Activated naive CD4-positive, alpha-beta T cell treated with anti-CD3 and anti-CD28 coated beads, Interleukin-2, amount 50 U/mL, for 16 hours (primary cell): ENCODE data around the gene COQ2.
"Not testable (repeated sequence)": the region's sequence is repeated elsewhere in the genome, so short reads cannot be mapped to it uniquely, and the experiment has no call there.

Source experiments
- DNase-seq: peaks from one replicate; pipeline ENCODE4 v3.0.0-alpha.2; 2020

Gene COQ2

DNA sequence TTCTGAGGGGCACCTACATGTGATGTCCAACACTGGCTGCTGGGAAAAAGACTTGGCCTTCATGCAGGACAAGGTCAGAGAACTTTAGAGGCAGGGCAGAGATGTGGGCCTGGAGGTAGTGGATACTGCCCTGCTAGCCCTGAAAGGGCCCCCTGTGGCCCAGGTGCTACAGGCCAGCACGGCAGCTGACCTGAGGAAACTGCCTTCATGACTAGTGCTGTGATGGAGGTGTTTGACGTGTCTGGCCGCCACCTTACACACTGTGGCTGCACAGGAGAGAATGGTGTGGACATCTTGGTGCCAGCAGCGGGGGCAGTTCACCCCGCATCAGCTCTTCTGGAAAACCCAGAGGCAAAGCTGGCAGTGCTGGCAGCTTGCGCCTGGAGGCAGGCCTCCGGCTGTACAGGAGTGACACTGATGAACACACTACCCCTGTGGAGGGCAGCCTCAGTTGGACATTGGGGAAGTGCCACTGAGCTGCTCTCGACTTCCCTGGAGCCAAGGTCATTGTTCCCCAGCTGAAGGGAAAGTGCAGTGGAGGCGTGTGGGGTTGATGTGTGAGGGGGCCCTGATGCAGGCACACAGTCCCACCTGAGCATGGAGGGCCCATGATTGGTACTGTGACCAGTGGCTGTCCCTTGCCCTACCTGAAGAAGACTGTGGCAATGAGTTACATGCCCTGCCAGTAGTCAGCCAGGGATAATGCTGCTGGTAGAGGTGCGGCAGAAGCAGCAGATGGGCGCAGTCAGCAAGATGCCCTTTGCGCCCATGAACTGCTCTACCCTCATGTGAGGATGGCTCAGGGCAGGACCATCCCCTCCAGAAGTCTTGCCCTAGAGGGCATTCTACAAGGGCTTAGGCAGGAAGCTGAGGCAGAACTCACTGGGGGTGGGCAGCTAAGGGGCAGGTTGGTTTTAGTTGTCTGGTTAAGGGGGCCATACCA is 36.9 kb downstream of the COQ2 start:
- no peak for DNase-seq

DNA sequence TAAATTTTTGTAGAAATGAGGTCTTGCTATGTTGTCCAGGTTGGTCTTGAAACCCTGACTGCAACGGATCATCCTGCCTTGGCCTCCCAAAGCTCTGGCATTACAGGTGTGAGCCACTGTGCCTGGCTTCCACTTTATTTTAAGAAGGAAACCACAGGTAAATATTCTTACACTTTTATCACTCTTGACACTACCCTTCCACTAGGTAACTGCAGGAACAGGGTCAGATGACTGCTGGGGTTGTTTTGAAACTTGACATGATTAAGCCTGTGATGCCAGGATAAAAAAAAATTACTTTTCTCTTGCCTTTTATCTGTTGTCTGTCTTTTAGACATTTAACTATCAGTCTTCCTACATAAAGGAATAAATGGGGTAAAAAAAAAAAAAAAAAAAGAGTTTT is 43.5 kb downstream of the COQ2 start:
- DNase-seq = no peak

DNA sequence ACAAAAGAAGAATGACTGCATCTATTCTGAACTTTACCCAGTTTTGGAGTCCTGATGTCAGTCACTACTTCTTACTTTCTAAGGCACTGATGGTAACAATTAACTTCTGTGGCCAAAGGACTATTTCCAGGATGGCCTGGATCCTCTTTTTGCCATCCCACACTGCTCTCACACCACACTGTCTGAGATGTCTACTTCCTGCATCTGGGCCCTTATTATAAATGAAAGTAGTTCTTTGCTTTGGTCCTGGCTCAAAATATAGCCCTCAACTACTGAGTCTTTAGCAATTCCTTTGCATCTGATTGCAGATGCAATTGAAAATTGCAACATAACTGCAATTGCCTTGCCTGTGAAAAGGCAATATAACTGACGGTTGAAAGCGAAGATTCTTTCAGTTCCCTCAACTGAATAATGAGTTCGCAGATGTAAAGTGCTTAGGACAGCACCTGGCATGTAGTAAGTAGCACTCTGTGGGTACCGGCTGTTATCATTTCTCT is 44.2 kb downstream of the COQ2 start:
- DNase-seq = no peak

DNA sequence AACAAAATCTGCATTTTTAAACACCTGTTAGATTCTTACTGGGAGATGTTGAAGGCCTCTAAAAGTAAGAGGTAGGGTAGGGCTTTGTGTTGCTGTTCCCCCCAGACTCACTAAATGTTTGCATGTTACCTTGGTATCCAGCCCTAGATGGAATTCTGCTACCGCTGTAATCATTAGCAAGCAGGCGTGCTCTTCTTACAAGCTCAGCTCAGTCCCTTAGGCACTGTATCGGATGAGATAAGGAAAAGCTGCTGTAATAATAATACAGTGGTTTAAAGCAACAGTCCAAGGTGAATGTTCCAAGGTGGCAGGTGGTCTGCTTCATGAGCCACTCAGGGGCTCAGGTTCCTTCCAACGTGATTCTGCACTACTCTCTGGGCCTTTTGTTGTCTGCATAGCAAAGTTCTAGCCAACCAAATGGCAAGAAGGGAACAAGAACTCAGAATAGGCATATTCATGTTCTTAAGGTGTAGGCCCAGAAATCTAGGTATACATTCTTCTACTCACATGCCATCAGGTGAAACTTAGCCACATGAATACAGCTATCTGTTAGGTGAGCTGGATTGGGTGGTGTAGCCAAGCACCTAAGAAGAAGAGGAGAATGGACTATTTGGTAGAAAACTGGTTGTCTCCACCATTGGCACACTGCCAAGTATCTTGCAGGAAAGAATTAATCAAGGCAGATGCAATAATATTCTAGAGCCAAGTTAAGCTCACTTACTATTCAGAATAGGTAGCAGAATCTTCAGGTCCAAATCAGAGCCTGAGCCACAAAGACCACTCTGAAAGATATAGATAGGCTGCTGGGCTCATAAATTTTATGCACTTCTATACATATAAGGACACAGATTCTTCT is 46.0 kb downstream of the COQ2 start:
- no peak for DNase-seq

DNA sequence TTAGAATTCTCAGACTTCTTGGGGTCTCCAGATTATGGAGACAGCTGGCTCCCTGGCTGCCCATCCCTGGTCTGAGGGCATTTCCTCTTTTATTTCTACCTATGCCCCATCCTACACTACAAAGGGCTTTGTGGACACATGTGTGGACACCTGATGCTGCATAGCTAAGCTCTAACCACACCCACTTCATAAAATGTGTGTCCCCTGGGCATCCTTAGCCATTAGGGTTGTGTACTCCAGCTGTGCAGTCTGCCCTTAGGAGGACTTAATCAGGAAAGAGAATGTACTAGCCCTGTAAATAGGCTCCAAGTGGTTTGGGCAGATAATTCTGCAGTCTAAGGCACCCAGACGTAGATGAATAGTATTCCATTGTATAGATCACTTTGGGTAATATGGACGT is 47.0 kb downstream of the COQ2 start:
- no peak for DNase-seq

DNA sequence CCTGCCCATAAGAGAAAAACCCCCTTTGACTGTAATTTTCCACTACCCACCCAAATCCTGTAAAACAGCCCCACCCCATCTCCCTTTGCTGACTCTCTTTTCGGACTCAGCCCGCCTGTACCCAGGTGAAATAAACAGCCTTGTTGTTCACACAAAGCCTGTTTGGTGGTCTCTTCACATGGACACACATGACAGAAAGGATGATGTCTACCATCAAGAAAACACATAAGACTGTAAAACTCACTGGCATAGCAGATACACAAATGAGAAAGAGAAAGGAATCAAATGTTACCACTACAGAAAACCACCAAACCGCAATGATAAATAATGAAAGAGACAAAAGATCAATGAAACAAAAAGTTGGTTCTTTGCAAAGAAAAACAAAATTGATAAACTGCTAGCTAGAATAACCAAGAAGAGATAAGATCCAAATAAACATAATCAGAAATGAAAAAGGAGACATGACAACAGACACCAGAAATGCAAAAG is 48.9 kb downstream of the COQ2 start:
- peak; percentile 27 for DNase-seq

DNA sequence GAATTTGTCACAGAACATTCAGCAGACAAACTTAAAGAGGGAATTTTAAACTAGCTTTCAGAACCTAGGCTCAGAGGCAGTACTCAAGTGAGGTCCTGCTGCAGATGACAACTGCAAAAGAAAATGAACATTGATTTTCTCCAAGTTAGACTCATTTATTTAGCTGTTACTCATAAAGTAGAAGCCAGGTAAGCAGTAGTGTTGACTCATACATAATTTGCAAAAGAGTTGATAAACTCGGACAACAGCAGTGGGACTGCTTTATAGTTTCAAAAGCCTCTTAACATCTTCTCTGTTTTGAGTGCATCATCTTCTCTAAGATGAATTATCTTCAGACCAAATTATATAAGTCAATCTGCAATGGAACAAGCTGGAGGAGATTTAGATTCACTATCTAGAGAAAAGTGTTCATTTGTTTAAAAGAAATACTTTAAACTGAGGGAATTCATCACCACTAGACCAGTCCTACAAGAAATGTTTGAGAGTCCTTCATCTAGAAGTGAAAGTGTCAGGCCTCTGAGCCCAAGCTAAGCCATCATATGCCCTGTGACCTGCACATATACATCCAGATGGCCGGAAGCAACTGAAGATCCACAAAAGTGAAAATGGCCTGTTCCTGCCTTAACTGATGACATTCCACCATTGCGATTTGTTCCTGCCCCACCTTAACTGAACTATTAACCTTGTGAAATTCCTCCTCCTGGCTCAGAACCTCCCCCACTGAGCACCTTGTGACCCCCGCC is 49.5 kb downstream of the COQ2 start:
- no peak for DNase-seq

DNA sequence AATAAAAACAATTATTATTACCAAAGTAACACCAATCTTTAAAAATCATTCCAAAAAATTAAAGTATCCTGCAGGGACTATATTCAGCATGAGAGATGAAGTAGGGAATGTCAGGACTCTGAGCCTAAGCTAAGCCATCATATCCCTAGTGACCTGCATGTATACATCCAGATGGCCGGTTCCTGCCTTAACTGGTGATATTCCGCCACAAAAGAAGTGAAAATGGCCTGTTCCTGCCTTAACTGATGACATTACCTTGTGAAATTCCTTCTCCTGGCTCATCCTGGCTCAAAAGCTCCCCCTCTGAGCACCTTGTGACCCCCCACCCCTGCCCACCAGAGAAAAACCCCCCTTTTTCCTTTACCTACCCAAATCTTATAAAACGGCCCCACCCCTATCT is 50.2 kb downstream of the COQ2 start:
- DNase-seq = not testable (repeated sequence)

DNA sequence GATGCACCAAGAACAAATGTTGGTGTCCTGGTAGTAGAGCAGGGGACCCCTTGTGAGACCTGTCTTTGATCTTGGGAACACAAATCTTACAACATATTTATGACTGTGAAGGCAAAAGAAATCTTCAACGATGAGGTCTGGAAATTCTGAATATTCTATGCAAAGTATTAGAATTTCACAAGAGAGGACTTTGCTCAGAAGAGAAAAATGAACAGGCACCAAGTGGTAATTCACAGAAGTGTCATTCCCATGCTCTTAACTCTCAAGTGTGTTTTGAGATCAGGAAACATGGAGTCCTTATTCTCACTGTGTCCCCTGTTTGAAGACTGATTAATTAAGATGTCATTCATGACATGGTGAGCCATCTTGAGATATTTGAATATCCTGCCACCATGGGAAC is 52.5 kb downstream of the COQ2 start:
- DNase-seq = no peak

DNA sequence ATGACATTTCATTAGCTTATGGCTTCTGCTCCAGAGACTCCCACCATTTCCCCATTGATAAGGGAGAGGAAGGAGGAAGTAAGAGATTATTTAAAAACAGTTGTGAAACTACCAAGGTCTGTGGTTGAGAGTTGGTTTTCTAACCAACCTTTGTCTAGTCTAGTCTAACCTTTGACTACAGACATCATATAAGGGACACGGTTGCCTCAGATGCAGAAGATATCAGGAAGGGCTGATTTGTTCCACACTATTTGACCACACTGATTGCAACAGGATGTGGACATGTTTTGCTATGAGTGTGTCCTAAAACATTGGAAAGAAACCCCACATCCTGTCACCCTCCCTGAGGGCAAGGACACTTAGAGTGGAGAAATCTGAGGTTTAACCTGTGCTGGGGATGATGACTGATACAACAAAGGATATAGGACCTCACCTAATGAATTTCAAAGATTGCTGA is 53.0 kb downstream of the COQ2 start:
- no peak for DNase-seq

DNA sequence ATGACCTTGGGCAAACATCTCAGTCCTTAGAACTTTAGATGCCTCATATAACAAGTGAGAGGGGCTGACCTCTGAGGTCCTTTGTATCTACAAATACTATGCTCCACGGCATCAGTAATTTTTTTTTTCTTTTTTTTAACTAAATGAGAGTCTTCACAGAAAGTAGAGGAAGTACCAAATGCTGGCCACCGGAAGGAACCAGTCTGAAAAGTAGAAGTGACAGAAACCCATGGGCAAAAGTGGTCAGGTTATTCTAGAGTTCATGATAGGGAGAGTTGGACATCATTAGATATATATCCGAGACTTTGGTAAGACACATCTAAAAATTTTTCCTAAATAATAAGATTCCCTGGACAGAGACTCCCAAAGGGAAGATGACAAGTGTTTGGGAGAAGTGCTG is 53.7 kb downstream of the COQ2 start:
- DNase-seq = no peak

DNA sequence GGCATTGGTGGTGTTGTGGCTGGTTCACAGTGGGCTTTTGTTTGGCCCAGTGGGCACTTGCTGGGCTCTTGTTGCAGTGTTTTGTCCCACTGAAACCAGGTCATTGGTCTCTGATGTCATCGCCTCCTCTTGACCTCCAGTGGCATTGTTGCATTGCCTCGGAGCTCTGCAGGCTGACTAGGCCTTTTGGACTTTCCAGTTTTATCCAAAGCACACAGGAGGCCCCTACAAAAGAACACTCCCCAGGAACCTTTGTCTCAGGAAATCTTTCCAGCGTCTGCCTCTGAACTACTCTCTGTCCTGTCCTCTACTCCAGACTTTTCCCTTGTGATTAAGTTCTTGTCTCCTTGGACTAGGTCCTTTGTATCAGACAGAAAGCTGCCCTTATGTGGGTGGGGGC is 54.8 kb downstream of the COQ2 start:
- DNase-seq = no peak

DNA sequence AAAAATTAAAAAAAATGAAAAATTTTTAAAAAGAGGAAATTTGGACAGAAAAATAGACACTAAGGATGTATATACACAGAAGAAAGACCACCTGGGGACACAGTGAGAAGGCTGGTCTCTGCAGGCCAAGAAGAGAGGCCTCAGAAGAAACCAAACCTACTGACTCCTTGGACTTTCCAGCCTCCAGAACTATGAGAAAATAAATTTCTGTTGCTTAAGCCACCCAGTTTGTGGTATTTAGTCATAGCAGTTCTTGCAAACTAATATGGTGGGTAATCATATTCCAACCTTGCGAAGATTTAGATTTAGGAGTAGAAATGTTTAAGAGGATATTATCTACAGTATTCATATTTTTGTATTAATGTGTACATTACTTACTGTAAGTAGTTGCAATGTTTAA is 56.4 kb downstream of the COQ2 start:
- no peak for DNase-seq

DNA sequence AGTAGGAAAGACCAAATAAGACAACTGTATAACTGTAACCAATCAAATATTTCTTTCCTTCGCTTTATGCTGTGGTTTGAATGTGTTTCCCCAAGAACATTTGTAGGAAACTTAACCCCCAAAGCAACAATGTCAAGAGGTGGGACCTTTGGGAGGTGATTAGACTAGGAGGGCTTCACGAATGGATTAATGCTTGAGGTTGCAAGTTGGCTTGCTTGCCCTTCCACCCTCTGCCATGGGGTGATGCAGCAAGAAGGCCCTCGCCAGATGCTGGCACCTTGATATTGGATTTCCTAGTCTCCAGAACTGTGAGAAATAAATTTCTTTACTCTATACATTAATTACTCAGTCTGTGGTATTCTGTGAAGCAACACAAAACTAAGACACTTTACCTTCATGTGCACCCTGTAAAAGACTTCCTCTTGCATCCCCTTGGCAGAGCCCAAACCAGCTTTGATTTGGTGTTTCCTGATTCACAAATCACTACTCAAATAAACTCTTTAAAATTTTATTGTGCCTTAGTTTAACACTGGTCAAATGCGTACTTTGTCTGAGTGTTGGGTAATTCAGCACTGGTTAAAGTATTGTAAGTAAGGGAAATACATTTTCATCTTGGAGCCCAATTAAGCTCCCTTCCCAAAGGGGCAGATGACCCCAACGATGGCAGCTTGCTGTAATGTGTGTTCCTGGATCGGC is 59.9 kb downstream of the COQ2 start:
- no peak for DNase-seq

DNA sequence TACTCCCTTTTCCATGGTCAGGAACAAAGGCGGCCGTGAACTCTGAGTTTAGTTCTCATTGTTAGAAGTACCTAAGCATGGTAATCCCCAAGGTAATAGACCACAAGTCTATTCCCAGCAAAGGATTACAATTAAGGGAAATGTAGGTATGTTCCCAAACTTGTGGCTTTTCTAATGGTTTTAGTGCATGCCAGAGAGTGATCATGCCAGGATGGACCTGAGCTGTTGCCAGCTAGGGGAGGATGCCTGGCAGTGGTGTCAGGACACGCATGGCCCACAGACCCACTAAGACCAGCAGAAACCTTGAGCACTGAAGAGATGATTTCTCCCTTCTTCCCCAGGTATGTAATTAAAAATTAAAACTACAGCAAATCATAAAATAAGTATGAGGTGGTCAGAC is 60.8 kb downstream of the COQ2 start:
- no peak for DNase-seq

DNA sequence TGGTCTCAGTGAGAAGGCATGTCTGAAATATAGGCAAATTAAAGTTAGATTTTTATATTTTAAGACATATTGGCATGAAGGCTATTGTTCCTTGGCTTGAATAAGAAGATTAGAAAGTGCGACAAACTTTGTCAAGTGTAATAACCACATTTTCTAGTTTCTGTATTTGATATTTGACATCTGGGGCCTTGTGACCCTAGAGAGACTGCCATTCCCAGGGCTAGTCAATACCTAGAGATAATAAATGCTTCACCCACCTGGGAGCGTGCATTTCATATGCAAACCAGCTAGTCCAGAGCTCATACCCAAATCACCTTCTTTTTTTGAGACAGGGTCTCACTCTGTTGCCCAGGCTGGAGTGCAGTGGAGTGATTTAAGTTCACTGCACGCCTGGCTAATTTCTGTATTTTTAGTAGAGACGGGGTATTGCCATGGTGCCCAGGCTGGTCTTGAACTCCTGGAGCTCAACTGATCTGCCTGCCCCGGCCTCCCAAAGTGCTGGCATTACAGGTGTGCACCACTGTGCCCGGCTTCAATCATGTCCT is 62.6 kb downstream of the COQ2 start:
- DNase-seq = no peak

DNA sequence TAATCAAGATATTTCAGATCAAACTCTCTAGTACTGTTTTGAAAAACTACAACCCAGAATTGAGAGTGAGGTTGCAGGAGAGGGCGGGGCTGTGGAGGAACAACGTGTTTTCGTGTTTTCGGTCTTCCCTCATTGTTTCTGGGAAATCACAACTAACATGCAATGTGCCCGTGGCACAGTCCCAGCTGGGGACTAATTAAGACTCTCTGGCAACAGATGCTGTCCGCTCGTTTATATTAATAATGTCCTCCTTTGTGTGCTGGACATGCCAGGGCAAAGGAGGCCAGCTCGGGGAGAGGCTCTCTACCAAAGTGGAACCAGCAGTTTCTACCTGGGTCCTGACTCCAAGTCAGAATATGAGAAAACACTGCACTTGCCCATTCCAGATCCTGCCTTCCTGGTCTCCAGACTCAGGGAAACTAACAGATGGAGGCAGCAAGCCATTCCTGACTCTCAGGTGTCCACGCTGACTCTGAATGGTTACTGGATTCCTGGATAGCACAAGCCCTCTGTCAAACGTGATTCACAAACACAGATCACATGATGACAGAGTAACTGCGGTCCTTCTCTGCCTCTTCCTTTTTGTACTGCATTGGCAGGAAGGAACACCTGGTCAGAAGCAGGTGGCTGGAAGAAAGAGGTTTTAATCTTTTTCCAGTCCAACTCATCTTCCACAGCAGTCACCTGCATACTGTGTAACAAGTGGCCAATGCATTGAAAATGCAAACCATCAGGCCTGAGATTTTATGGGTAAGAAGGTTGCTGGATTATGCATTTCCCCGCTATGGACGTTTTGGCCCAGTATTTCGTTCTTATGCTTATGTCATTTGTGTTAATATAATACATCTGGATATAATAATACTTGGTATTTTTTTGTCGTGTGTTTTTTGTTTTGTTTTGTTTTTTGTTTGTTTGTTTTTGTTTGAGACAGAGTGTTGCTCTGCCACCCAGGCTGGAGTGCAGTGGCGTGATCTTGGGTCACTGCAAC is 65.0 kb downstream of the COQ2 start:
- DNase-seq = peak; percentile 77

DNA sequence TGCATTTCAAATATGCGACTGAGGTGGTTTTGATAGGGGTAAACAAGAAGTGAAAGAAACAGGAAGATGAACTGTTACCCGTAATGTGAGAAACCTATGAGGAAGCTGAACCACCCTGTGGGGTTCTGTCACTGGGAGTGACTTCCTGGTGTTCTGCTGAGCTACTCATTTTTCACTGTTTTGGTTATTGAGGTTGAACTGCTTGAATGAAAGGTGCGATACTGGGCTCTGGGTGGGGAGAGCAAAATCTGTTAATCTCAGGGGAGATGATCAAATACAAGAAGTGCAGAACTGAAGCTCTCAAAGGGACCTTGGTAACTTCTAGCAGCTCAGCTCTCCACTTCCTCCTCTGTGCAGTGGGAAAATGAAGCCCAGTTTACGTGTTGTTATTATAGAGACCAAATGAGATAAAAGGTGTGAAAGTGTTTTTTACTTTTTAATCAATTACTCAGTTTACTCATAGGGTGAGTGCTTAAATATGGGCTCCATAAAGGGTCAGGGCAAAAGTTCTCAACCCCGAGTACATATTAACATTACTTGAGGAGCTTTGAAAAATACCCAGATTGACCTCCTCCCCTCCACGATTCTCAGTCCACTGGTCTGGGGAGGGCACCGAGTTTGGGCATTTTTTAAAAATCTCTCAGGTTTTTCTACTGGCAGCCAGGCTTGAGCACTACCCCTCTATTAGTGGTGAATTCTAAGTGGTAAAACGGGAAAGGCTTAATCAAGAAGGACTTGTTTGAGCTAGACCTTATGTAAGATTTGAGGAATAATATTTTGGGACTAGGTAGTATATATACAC is 66.7 kb downstream of the COQ2 start:
- peak; percentile 48 for DNase-seq

DNA sequence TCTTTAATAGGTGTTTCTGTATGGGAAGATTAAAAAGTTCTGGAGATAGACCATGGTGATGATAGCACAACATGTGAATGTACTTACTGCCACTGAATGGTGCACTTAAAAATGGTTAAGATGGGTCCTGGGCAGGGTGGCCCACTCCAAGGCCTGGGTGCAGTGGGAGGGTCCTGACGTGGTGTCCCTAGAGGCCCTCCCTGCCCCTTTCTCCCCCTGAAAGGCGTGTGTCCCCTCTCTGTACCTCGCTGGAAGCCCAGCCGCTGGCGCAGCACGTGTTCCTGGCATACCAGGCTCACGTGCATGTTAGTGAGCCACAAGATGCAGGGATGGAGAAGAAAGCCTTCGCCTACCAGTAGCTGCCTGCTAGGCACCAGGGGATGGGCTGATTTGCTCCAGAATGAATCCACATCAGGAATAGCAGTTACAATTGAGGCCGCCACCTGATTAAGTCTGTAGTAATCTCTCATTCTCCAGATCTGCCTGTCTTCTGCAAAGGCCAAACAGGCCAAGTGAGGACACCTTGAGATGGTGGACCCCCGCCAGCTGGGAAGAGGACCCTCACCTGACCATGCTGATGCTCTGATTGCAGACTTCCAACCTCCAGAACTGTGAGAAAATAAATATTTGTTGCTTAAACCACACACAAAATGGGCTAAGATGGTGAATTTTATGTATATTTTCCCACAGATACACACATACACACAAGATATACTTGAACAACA is 67.5 kb downstream of the COQ2 start:
- DNase-seq = no peak
